Omental fat pad (tissue), 4 donors: Measurements from ENCODE around the gene MAP6. TPM values are rescaled to one million over a fixed set of nuclear protein-coding genes. Genes with fewer than 3 reads are reported as not detected.

Source experiments
- ATAC-seq: fragments of 150-250 bp; one replicate; pipeline ENCODE4 v1.9.1; 2016; ENCODE audit warnings: mild to moderate bottlenecking, moderate library complexity; ENCODE audit not compliant: low FRiP score
- DNase-seq: peaks from one replicate; pipeline ENCODE4 v3.0.0-alpha.2; 2019; ENCODE audit warnings: low spot score
- CTCF ChIP-seq, 3 donors: fragments of 450-650 bp; IDR thresholded peaks; one replicate each; pipeline ENCODE4 v1.5.1; 2016 to 2017; ENCODE audit warnings: antibody characterized with exemption in 3 of 3, mild to moderate bottlenecking in 3 of 3, moderate library complexity in 2 of 3
- total RNA-seq, 4 donors: library from RNA; depleted of rRNA; stranded (reverse); fragments of >200 nt; gene quantifications; one replicate each; pipeline ENCODE4 v1.1.0, GENCODE V29; 2016

The MAP6 gene
- total RNA-seq, 4 donors from 2014 or later: 3.2 to 7.0 (median 4.2) TPM

- ATAC-seq: peak; percentile 70
- no peak for TF ChIP-seq CTCF (IDR thresholded peaks at IDR 0.05)
- DNase-seq: no peak
These were observed 1.5 kb downstream of the MAP6 start for GRCh38 chr11:75667255-75667830.

- DNase-seq (no peak), ATAC-seq (no peak)
- TF ChIP-seq CTCF (IDR thresholded peaks at IDR 0.05): no peak
These were observed 2.8 kb downstream of the MAP6 start for GRCh38 chr11:75665990-75666389.

- TF ChIP-seq CTCF (IDR thresholded peaks at IDR 0.05): no peak
- no peak for ATAC-seq
These were observed 3.7 kb downstream of the MAP6 start for GRCh38 chr11:75665126-75665525.

GRCh38 chr11:75664389-75664788, 4.4 kb downstream of the MAP6 start:
- no peak for TF ChIP-seq CTCF (IDR thresholded peaks at IDR 0.05)
- ATAC-seq (no peak), DNase-seq (no peak)

More at GRCh38 chr11:75665126-75665525, 3.7 kb downstream of the MAP6 start:
- DNase-seq: no peak

GRCh38 chr11:75663808-75664207, 5.0 kb downstream of the MAP6 start:
- DNase-seq (no peak), ATAC-seq (no peak)
- TF ChIP-seq CTCF (IDR thresholded peaks at IDR 0.05): no peak

- DNase-seq (no peak), ATAC-seq (no peak)
- no peak for TF ChIP-seq CTCF (IDR thresholded peaks at IDR 0.05)
These were observed 9.0 kb downstream of the MAP6 start for GRCh38 chr11:75659836-75660235.

GRCh38 chr11:75656044-75656727, 12.7 kb downstream of the MAP6 start:
- DNase-seq (no peak), ATAC-seq (no peak)
- TF ChIP-seq CTCF (IDR thresholded peaks at IDR 0.05): no peak
